Right hindlimb (tissue), 1 donor: ENCODE results near the gene KLHL25.

ENCODE experiments used
- DNase-seq: peaks from one replicate; pipeline ENCODE4 v3.0.0-alpha.2; 2018

KLHL25 gene

GRCh38 chr15:85711580-85712192 is 83.0 kb downstream of the KLHL25 start:
- DNase-seq: no peak

DNA sequence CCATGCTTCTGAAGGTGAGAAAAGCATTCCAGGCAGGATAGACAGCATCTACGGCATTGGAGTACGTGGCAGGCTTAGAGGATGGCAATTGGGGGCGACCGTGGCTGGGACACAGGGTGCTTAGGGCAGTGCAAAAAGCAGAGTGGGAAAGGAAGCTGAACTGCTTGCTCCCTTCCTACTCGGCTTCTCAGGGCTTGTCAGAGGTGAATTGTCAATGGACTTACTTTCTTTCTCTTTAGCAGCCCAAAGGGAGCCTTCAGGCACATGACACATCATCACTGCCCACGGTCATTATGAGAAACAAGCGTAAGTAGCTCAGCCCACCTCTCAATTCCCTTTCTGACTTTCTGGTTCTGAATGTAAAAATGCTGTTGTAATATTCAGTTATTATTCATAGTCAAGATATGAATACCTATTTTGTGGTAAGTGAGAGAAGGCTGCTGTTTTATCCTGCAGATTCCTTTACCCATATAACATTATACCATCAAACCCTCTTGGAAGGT is 84.3 kb downstream of the KLHL25 start:
- DNase-seq: no peak
